Activated CD4-positive, CD25-positive, alpha-beta regulatory T cell treated with anti-CD3 and anti-CD28 coated beads, Interleukin-2, amount 50 U/mL, for 16 hours (primary cell): ENCODE data around the gene CHRDL1.

ENCODE experiments used
- DNase-seq: peaks from one replicate; pipeline ENCODE4 v3.0.0-alpha.2; 2020; ENCODE audit warnings: low read depth, low spot score

The CHRDL1 gene

DNA sequence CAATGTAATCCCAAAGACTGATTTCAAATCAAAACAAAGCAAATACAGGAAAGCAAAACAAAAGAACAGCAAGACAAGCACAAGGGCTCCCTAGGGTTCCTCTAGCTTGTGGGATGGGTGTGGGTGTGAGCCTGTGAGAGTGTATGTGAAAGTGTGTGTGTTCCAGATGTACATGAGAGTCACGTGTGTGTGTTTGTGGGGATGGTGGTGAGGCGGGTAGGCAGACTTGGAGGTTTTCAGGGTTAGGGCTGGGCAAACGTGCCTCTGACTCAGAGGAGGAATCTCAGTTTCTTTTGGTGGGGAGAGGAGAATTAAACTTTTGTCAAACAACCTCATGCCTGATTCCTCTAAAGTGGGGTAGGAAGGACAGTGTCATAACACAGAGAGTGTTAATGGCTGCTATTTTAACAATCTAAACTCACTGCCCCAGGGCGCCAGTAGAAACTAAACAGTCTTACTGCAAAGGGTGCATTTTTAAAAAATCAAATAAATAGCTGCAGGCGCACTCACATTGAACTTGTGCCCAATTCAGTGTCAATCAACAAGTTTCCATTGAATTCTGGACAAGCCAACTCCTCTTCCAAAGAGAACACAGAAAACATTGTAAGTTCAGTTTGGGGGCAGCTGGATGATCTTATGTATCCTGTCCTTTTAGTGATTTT is 51.8 kb downstream of the CHRDL1 start:
- DNase-seq: no peak

DNA sequence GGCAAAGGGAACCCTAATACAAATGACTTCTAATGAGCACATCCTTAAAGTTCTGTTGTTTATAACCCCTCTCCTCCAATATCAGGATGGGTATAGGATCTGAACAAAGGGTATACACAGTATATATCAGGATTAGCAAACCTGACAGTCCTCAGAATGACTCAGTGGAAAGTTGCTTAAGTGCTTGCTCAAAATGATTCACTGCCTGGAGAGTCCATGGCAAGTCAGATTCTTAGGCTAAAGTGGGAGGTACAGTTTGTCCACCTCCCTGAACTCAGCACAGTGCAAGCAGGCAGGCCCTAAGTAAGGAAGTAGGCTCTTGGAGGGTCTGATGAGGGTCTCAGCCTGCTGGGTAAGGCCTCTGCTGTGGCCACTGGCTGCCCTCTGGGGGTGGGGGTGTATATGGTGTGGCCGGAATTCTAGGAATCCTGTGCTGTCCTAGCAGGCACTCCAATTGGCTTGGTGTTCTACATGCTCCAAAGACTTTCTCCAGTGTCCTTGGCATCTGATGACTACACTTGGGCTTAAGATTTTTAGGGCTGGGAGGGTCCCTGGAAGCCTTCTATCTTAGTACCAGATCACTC is 54.3 kb downstream of the CHRDL1 start:
- DNase-seq: no peak

DNA sequence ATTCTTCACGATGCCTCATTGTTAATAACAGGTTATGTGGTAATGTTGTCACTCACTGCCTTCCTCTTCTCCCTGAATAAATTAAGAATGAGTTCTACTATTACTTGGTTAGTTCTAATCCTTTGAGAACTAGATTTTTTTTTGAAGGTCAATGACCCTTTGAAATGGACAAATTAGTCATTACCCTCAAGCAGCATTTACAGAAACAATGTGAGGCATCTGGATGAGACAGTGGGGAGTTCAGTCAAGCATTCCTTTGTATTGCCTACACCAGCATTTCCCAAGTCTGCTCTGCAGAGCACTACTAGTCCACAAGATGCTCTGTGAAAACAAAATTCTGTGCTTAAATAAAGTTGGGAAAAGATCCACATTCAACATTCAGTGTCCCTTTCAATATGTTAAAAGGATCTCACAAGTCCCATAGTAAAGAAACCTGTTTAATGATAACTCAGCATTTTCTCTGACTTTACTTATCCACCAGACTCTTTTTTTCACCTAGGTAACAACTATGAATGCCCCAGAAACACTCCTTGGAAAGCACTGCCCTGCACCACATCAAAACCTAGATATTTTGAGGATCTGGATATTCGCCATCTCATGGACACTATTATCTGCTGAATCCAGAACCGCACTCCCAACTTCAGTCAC is 60.6 kb downstream of the CHRDL1 start:
- no peak for DNase-seq

DNA sequence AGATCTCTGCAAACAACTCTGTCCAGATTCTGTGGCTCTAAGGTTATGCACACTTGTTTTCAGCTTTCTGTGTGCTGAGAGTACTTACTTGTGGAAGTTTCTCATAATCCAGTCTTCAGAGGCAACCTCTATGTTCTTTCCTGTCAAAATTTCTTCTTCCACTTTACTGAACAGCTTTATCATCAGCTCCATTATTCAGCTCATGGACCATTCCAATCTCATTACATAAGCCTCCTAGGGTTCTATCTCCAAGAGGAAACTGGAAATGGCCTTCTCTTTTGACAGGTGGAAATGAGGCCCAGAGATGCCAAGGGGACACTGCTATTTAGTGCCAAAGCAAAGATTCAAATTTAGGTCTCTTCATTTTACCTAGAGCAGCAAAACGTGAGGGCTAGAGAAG is 61.3 kb downstream of the CHRDL1 start:
- DNase-seq: no peak

DNA sequence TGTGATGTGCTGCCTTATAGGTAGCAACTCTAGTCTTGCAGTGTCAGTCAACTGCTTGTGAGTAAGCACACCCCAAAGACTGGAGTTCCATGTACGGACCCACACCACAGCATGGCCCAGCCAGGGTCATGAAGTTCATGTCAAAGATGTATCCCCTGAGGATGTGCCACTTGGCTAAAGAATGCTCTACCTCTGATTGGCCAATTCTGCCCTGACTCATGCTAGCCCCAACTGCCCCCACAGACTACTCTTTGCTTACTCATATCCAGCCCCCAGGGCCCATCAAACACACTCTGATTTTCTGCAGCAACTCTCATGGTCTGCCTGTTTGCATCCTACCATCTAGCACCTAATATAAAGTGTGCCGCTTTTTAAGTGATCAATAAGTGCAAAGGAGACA is 62.5 kb downstream of the CHRDL1 start:
- DNase-seq: no peak

DNA sequence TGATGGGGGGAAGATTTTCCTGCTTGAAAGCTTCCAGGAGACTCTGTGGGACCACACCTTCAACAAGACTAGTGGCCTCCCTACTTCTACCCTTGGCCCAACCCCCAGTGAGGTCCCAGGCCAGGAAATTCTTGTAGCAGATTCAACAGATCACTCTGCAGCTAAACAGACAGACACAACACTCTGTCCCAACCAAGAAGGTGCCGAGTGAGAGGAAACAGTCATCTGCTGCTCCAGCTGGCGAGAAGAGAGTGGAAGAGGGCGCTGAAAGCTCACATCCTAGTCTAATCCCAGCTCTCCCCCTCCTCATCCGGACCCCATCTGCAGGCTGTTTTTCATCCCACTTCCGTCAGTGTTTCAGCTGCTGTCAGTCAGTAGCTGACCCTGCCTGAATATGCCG is 63.4 kb downstream of the CHRDL1 start:
- no peak for DNase-seq

DNA sequence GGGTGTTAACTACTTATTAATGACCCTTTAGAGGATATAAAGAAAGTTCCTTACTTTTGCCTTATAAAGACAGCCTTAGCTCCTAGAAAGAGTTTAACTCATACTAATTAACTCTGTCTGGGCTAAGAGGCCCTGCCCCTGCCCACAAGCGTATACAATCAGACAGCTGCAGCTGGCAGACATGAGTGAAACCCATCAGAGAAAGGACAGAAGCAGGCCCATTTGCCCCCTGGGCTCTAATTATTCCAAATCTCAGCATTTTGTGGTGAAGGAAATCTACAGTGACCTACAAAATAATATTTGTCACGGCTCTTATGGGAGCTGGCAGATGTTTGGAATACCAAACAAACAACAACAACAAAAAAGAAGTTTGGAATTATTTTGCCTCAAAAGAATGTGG is 71.8 kb downstream of the CHRDL1 start:
- DNase-seq: no peak

DNA sequence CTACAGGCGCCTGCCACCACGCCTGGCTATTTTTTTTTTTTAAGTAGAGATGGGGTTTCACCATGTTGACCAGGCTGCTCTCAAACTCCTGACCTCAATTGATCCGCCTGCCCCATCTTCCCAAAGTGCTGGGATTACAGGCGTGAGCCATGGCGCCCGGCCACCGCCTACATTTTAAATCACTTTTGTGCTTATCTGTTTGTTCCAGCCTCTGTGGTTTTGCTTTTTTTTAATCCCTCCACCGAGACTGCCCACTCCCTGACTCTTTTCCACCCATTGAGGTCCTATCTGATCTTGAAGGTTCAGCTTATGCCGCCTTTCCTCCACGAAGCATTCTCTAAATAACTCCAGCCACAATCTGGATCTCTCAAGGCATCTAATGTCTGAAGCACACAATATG is 73.5 kb downstream of the CHRDL1 start:
- no peak for DNase-seq

DNA sequence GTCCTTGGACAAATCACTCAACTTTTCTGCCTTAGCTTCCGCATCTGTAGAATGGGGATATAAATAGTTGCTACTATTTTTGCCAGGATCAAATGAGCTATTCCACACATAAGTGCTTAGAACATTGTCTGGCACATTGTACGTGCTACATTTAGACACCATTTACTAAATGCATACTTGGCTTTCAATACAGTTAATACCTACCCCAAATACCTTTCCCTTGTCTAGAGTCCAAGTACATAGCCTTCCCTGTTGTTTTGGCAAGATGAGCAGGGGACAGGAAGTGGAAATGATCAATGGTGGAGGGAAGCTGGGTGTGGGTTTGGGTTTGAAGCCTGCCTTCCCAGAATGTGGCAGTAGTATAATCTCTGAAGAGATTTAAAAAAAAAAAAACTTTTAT is 82.0 kb downstream of the CHRDL1 start:
- no peak for DNase-seq

DNA sequence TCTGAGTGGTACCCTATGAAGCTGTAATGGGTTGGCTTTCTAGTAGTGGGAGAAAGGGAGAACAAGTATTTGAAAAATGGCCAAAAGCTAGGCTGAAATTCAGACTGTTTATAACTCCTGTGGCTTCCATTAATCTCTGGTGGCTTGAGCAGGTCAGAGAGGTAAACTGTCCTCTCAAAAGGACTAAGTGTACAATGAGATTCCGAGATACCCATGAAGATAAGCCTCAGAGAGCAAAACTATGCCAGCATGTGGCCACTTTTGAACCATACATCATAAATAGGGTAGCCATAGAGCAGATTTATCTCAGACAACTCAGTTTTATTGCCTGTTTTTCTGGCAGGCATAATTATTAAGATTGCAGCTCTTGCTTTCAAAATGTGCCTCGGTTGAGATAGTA is 89.2 kb downstream of the CHRDL1 start:
- no peak for DNase-seq

DNA sequence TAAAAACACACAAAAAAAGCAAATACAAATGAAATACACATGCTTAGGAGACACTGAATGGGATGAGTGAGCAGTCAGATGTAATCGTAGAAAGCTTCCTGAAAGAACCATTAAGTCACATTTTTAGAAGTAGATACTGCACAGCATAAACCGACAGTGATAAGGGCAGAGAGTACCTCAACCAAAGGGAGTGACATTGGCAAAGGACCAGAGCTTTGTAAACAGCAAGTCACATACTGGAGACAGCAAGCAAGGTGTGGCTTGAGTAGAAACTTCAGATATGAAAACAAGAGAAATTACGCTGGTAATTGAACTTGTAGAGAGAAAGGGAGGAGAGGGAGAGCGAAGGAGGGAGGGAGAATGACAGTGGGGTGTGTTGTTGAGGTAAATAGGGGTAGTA is 92.0 kb downstream of the CHRDL1 start:
- no peak for DNase-seq

DNA sequence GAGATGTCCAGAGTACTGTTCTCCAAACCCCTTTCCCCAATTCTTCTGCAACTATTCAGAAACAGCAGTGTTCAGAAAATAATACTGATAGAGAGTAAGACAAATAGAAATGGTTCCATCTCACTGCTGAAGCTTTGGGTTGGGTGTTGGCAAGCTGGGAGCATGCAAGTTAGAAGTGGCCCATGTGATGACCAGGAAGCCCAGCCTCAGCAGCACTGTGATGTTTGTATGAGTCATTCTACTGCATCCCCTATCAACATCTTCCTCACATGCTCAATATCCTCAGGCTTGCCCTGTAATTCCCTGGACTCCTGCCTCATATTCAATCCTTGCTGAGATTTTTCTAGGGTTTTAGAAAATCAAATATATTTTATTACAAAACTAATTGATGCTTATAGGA is 96.5 kb downstream of the CHRDL1 start:
- no peak for DNase-seq

DNA sequence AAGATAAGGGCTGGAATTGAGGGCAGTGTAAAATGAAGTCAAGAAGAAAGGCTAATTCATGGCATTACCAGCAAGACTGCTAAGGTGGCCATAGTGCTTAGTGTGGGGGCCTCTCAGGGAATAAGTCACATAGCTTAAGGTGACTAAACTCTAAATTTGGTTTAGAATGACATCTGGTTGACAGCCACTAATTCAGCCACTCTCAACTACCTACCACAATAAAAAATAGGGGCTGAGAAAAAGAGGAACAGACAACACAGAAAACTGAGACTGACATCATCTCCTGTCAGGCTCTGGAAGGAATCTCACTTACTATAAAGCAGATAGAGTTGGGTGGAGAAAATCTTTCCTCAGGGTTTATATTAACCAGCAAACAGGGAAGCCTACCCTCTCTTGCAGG is 96.9 kb downstream of the CHRDL1 start:
- no peak for DNase-seq

DNA sequence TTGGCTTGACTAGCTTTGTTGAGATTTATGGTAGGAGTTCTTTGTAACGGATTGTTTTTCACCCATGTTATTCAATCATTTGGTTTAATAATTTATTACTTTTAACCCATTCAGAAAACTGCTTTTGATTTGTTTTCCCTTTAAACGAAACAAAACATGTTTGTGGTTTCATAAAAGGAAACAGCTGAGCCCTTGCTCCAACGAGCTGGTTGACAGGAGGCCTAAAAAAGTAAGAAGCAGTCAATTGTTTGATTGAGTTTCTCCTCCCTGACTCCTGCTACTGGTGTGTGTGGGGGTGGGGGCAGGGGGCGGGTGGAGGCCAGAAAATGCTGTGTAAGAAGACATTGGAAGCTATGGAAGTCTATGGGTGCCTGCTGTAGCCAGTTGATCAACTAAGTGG is 102.8 kb downstream of the CHRDL1 start:
- DNase-seq: no peak

DNA sequence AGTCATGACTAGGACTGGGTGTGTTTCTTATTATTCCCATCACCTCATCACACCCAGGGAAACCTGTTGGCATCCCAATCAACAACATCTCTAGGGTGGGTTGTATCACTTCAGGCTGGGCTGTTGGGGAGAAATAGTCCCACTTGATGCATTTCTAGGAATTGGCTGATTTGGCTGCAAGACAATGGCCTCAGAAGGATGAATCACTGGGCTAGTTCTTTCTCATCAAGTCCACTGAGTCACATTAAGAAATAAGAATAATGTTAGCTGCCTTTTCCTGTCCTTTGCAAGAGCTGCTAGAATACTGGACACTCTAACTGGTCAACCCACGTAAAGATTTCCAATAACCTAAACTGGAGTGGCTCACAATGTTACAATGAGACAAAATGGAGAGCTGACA is 104.2 kb downstream of the CHRDL1 start:
- no peak for DNase-seq

DNA sequence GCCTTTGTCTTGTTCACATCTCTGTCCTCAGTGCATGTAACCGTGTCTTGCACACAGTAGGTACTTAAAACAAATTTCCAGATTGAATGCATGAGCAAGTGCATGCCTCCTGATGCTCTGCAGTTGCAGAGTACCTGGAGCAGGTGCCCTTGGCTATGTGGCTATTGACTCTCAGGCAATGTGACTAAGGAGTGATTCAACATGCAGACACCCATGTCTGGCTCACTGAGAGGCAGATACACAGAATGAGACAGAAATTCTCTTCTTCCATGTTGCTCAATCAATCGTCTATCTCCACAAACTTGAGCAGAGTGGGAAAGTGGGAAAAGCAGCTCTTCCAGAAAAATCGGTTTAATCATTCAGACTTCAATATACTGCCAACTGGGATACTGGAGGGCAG is 111.0 kb downstream of the CHRDL1 start:
- DNase-seq: no peak

DNA sequence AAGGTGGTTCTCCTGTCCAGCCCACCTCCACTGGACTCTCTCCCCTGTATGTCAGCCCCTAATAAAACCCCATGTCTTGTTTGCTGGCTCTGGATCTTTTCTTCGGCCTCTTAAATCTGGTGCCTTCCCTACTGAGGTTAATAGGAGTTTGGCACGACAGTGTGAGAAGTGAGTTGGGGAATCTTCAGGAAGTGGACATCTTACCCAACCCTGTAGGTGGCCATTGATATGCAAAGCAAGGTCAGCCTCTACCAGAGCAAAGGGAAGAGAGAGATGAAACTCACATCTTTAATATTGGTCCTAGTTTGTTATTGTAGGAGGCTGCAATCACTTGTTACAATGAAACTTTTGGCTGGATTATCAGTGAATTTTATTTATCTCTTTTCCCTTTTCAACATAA is 111.7 kb downstream of the CHRDL1 start:
- DNase-seq: no peak

DNA sequence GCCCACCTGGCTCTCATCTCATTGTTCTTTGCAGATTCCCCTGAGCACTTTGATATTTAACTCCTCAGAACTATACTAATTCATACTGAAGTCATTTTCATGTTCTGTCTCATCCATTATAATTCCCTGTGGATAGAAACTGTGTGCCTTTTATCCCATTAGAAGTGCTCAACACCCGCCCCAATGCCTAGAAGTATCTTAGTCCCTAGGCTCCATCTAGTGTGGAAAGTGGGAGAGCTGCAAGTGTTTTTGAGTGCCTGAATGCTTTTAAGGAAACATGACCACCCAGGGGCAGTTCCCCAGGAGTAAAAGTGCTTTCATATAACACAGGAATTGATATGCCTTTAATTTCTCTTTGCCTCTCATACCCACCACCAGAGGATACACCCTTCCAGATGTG is 117.0 kb downstream of the CHRDL1 start:
- DNase-seq: no peak

DNA sequence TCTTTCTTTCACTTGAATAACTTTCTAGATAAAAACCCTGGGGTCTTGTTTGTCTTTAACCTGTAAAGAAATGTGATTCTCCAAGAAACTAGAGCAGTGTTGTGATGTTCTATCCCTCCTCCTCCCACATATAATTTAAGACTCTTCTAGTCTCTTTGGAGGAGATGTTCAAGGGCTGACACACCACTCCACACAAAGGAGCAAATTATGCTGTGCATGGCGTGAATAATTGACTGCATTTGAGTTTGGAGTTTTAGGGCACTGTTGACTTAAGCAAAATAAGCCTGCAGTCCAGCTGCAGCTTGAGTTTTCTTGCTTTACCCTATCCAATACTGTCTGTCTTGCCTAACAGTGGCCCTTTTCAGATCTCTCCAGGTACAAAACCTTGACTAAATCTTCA is 119.7 kb downstream of the CHRDL1 start:
- no peak for DNase-seq

DNA sequence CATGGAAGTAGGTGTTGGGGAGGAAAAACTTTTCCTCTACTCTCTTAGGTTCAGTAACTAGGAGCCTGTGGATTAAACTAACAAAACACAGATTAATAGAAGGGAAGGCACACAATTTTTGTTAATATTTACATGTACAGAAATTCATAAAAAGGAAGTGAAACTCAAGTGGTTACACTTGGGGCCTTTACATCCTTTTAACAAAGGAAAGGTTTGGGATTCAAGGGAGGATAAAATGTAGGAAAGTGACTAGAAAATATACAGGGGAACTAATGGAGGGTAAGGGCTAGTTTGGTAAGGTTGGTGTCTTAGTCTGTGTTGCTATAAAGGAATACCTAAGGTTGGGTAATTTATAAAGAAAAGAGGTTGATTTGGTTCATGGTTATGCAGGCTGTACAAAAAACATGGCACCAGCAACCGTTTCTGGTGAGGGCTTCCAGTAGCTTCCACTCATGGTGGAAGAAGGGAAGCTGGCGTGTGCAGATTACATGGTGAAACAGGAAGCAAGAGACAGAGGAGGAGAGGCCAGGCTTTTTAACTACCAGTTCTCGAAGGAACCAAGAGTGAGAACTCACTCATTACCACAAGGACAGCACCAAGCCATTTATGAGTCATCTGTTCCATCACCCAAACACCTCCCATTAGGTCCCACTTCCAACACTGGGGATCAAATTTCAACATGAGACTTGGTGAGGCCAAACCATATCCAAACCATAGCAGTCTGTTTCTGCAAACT is 124.4 kb downstream of the CHRDL1 start:
- DNase-seq: no peak

DNA sequence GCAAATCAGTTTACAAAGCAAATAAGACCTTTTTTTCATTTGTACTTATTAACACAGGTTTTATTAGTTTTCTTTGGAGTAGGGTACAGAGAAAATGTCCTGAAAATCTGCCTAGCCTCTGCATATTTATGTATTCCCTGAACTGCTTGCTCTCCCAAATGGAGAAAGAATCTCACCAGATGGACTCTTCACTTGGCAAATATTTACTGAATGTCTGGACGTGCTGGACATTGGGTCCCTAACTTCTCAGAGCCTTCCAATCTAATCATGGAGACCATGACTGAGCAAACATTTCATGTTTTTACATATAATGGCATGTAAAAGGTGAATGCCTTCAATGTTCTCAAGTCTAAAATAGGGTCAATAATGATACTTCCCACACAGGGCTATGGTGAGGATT is 126.0 kb downstream of the CHRDL1 start:
- no peak for DNase-seq

DNA sequence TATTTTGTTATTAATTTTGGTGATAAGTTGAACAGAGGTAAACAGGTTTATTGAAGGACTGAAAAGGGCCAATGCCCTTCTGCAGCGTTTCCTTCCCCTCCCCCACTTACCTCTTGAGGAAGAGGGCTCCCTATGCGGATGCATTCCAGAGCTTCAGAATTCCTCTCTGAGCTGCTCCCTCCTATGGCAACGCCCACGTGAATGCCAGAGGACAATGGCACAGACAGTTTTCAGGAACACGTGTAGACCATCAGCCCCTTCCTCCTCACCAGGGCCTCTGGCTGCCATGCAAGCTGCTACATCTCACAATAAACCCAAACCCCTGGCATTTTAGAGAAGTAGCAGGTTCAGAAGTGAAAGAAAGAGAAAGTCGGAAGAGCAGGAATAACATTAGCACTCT is 127.9 kb downstream of the CHRDL1 start:
- DNase-seq: no peak
